SKM-1 treated with dmso at 0.1 percent for 144 hours (cell line): ENCODE data around the gene ILDR1.
"Not testable (repeated sequence)": the region's sequence is repeated elsewhere in the genome, so short reads cannot be mapped to it uniquely, and the experiment has no call there.

Source experiments
- DNase-seq: peaks from one replicate; lab custom pipeline; 2025; ENCODE audit not compliant: unreplicated experiment; lab: John Stamatoyannopoulos, UW

ILDR1 gene

GRCh38 chr3:121956363-121956762 lies 65.7 kb downstream of the ILDR1 start:
- no peak for DNase-seq

GRCh38 chr3:121951291-121951919 lies 70.6 kb downstream of the ILDR1 start:
- no peak for DNase-seq

- DNase-seq, result no peak
Observed at GRCh38 chr3:121948641-121949040, 73.4 kb downstream of the ILDR1 start.

- DNase-seq, result no peak
Observed at GRCh38 chr3:121943431-121943830, 78.6 kb downstream of the ILDR1 start.

GRCh38 chr3:121942116-121942786 lies 79.8 kb downstream of the ILDR1 start:
- no peak for DNase-seq

- DNase-seq, result no peak
Observed at GRCh38 chr3:121941592-121941991, 80.5 kb downstream of the ILDR1 start.

- DNase-seq, result not testable (repeated sequence)
Observed at GRCh38 chr3:121938141-121938855, 83.7 kb downstream of the ILDR1 start.
